ENCODE data around the gene PTDSS2. TPM values are rescaled to one million over a fixed set of nuclear protein-coding genes. Genes with fewer than 3 reads are reported as not detected.

The PTDSS2 gene
- total and polyA plus RNA-seq, 2 of the 13 experiments (the other 11 are each of a cell fraction or from before 2014, with no cell fraction given) = 21.7 to 26.4 TPM

DNA sequence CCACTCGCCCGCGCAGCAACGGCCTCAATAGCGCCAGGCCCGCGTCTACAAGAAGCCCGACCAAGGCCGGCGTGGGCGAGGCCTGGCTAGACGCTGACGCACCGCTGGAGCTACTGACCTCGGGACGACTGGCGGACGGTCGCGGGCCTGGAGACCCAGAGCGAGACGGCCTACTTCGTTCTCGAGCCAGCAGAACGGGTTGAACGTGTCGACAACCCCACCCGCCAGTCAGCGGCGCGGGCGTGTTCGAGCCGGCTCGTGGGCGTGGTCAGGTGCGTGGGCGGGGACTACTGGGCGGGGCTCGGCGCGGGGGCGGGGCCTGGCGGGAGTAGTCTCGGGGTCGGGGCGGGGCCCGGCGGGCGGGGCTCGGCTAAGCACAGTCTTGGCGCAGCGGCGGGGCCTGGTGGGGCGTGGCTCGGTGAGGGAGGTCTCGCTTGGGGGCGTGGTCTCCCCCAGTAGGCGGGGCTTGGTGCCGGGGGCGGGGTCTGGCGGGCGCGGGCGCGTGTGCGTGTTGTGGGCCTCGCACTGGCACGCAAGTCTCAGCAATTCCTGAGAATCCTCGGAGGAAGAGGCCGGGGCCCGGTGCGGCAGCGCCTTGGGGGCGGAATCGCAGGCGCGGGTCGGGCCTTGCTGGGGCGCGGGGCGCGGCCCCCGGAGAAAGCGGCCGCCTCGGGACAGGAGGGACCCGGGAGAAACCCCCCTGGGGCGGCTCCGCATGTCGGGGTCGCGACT is 57.1 kb downstream of the PTDSS2 start, which contains the start of gene RNH1 (continued):
- no peak for TF ChIP-seq NFIB (CRISPR knock-in tag; IDR thresholded peaks at IDR 0.05; ENCODE audit: borderline replicate concordance)
- TF ChIP-seq HOXA7 (CRISPR knock-in tag; IDR thresholded peaks at IDR 0.05) = no peak
- no peak; the same call in none of the 2 replicates for TF ChIP-seq ARID2 (CRISPR knock-in tag; IDR thresholded peaks at IDR 0.05; ENCODE audit: borderline replicate concordance)
- TF ChIP-seq ZNF101 (CRISPR knock-in tag; IDR thresholded peaks at IDR 0.05; ENCODE audit: borderline replicate concordance, low read depth) = no peak
- TF ChIP-seq, protein P1, sequence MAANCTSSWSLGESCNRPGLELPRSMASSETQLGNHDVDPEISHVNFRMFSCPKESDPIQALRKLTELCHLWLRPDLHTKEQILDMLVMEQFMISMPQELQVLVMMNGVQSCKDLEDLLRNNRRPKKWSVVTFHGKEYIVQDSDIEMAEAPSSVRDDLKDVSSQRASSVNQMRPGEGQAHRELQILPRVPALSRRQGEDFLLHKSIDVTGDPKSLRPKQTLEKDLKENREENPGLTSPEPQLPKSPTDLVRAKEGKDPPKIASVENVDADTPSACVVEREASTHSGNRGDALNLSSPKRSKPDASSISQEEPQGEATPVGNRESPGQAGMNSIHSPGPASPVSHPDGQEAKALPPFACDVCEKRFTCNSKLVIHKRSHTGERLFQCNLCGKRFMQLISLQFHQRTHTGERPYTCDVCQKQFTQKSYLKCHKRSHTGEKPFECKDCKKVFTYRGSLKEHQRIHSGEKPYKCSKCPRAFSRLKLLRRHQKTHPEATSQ (CRISPR knock-in tag; IDR thresholded peaks at IDR 0.05; ENCODE audit: borderline replicate concordance) = peak; percentile 32; the same call in 1 of the 2 replicates
- TF ChIP-seq, protein P2, sequence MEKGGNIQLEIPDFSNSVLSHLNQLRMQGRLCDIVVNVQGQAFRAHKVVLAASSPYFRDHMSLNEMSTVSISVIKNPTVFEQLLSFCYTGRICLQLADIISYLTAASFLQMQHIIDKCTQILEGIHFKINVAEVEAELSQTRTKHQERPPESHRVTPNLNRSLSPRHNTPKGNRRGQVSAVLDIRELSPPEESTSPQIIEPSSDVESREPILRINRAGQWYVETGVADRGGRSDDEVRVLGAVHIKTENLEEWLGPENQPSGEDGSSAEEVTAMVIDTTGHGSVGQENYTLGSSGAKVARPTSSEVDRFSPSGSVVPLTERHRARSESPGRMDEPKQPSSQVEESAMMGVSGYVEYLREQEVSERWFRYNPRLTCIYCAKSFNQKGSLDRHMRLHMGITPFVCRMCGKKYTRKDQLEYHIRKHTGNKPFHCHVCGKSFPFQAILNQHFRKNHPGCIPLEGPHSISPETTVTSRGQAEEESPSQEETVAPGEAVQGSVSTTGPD (CRISPR knock-in tag; IDR thresholded peaks at IDR 0.05) = no peak
- no peak for TF ChIP-seq ZNF460 (CRISPR knock-in tag; IDR thresholded peaks at IDR 0.05; ENCODE audit: borderline replicate concordance)
- TF ChIP-seq, protein P3, sequence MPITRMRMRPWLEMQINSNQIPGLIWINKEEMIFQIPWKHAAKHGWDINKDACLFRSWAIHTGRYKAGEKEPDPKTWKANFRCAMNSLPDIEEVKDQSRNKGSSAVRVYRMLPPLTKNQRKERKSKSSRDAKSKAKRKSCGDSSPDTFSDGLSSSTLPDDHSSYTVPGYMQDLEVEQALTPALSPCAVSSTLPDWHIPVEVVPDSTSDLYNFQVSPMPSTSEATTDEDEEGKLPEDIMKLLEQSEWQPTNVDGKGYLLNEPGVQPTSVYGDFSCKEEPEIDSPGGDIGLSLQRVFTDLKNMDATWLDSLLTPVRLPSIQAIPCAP (CRISPR knock-in tag; IDR thresholded peaks at IDR 0.05; ENCODE audit: low read depth) = no peak
- no peak for TF ChIP-seq JUNB (CRISPR knock-in tag; IDR thresholded peaks at IDR 0.05; ENCODE audit: borderline replicate concordance)
- TF ChIP-seq, protein P4, sequence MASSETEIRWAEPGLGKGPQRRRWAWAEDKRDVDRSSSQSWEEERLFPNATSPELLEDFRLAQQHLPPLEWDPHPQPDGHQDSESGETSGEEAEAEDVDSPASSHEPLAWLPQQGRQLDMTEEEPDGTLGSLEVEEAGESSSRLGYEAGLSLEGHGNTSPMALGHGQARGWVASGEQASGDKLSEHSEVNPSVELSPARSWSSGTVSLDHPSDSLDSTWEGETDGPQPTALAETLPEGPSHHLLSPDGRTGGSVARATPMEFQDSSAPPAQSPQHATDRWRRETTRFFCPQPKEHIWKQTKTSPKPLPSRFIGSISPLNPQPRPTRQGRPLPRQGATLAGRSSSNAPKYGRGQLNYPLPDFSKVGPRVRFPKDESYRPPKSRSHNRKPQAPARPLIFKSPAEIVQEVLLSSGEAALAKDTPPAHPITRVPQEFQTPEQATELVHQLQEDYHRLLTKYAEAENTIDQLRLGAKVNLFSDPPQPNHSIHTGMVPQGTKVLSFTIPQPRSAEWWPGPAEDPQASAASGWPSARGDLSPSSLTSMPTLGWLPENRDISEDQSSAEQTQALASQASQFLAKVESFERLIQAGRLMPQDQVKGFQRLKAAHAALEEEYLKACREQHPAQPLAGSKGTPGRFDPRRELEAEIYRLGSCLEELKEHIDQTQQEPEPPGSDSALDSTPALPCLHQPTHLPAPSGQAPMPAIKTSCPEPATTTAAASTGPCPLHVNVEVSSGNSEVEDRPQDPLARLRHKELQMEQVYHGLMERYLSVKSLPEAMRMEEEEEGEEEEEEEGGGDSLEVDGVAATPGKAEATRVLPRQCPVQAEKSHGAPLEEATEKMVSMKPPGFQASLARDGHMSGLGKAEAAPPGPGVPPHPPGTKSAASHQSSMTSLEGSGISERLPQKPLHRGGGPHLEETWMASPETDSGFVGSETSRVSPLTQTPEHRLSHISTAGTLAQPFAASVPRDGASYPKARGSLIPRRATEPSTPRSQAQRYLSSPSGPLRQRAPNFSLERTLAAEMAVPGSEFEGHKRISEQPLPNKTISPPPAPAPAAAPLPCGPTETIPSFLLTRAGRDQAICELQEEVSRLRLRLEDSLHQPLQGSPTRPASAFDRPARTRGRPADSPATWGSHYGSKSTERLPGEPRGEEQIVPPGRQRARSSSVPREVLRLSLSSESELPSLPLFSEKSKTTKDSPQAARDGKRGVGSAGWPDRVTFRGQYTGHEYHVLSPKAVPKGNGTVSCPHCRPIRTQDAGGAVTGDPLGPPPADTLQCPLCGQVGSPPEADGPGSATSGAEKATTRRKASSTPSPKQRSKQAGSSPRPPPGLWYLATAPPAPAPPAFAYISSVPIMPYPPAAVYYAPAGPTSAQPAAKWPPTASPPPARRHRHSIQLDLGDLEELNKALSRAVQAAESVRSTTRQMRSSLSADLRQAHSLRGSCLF (CRISPR knock-in tag; IDR thresholded peaks at IDR 0.05; ENCODE audit: borderline replicate concordance) = no peak
- no peak for TF ChIP-seq HCFC1 (IDR thresholded peaks at IDR 0.05; ENCODE audit: low read depth, low read length)
- no peak for TF ChIP-seq ZNF335 (CRISPR knock-in tag; IDR thresholded peaks at IDR 0.05)
- TF ChIP-seq CBX2 (IDR thresholded peaks at IDR 0.05; ENCODE audit: low read depth, low read length) = no peak
- no peak for TF ChIP-seq CBX2 (CRISPR knock-in tag; IDR thresholded peaks at IDR 0.05; ENCODE audit: low read depth)
- TF ChIP-seq, protein P5, sequence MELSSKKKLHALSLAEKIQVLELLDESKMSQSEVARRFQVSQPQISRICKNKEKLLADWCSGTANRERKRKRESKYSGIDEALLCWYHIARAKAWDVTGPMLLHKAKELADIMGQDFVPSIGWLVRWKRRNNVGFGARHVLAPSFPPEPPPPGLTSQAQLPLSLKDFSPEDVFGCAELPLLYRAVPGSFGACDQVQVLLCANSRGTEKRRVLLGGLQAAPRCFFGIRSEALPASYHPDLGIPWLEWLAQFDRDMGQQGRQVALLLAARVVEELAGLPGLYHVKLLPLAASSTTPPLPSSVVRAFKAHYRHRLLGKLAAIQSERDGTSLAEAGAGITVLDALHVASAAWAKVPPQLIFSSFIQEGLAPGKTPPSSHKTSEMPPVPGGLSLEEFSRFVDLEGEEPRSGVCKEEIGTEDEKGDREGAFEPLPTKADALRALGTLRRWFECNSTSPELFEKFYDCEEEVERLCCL (CRISPR knock-in tag; IDR thresholded peaks at IDR 0.05; ENCODE audit: borderline replicate concordance) = no peak
